Activated CD4-positive, alpha-beta T cell treated with anti-CD3 and anti-CD28 coated beads, Interleukin-10, Interleukin-2, amounts not matched to agents 100 ng/mL and 50 ng/mL, durations not matched to agents 16 hours and 8 hours (primary cell): ENCODE data around the gene ZBTB7C.

Experiments used
- DNase-seq: peaks from one replicate; pipeline ENCODE4 v3.0.0-alpha.2; 2020

Gene ZBTB7C

DNA sequence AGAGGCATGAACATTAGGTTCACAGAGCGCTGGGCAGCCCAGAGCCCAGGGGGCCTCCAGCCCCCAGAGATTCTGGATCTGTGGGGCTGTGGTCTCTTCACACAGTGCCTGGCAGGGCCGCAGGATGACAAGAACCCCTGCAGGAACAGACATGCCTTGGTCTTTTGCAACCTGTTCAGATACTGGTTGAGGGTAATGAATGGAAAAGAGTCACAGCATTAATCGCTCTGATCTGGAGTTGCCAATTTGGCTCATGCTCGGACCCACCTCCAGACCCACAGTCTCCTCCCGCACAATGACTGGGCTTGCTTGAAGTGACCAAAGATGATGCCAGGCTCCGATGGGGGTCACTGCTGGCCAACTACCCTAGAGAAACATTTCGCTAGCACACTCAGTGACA lies 249.4 kb downstream of the ZBTB7C start:
- DNase-seq = no peak

DNA sequence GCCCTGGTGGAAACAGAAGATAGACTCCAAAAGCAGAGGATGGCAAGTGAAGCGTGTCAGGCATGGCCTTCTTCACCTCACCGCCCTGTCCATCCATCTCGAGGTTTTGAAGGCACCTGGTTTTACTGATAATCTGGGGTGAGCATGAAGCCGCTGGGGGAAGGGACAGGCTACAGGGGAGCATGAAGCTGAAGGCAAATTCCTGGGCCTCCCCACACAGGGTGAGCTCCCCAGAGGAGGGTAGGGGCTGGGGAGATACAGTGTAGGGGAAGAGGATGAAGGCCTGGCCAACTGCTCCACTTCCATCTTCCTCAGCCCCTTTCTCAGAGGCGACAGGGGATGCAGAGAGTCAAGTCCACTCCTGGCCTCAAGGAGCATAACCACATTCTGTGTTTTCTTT lies 250.5 kb downstream of the ZBTB7C start:
- DNase-seq = no peak

GRCh38 chr18:48157956-48158355 lies 251.2 kb downstream of the ZBTB7C start:
- DNase-seq = no peak

DNA sequence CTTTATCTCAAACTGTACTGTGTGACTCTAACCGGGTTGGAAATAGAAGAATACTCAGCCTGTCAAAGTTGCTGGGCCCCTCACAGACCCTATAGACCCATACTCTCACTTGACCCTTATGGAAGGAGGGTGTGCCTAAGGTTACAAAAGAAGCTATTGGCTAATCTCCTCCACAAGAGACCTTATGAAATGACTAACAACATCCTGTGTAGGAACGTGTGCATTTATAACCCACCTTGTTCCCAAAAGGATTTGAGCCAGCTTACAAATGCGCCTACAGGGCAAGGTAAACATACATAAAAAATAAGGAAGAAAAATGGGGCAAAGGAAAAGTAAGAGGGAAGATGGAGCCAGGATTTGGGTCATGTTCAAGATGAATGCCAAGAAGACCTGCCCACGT lies 253.3 kb downstream of the ZBTB7C start:
- no peak for DNase-seq

- DNase-seq = no peak
These were observed 254.4 kb downstream of the ZBTB7C start for GRCh38 chr18:48154828-48155227.

DNA sequence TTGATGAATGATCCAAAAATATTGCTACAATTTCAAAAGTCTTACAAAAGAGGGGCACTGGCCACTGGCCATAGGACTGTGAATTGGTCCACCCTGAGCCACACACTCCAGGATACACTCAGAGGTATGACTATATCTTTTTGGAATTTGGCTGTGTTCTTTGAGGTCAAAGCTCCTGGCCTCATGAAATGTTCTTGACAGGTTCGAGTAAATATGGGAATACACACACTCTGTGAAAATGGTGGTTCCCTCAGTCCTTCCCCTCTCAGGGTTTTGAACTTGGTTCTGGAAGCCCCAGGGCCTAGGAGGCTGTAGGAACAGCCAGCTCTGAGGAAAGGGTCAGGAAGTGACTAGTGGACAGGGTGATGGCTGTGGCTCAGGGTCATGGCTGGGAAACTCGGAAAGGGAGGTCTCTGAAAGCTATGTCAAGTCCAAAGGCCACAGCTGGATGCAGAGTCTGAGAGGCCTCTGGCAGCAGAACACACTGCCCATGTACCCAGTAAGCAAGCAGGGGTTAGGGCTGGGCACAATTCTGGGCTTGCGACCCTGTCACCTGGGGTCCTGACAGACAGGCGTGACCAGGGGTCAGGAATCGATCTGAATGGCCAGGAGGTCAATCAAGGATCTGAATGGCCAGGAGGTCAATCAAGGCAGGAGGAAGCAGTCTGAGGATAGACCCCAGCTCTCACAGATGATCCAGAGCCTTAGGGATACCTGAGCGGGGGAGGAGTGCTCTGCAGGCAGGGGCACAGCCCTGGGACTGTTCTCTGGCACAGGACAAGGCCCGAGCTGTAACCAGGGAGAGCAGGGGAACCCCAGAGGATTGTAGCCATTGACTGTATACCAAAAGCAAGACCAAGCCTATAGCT lies 255.3 kb downstream of the ZBTB7C start:
- no peak for DNase-seq

- no peak for DNase-seq
These were observed 256.6 kb downstream of the ZBTB7C start for GRCh38 chr18:48152549-48152948.

GRCh38 chr18:48151421-48152065 lies 257.6 kb downstream of the ZBTB7C start:
- no peak for DNase-seq

- no peak for DNase-seq
These were observed 260.0 kb downstream of the ZBTB7C start for GRCh38 chr18:48149020-48149685.

GRCh38 chr18:48142994-48143393 lies 266.2 kb downstream of the ZBTB7C start:
- DNase-seq = no peak

- no peak for DNase-seq
These were observed 266.8 kb downstream of the ZBTB7C start for GRCh38 chr18:48142353-48142752.

DNA sequence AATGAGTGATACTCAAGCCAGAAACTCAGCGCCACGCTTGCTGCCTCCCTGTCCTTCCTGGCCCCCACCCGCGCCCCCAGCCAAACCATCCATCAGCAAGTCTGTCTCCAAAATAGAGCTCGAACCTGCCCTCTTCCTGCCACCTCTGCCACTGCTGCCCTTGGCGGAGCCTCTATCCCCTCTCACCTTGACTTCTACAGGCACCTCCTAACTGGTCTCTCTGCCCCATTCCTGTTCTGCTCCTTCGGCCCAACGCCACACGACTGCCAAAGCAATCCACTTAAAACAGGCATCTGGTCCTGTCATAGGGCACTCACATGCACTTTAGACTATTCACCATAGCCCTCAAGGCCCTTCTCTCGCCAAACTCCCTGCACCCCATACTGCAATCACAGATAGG lies 268.5 kb downstream of the ZBTB7C start:
- no peak for DNase-seq

GRCh38 chr18:48139431-48140347 lies 269.5 kb downstream of the ZBTB7C start:
- DNase-seq = no peak

DNA sequence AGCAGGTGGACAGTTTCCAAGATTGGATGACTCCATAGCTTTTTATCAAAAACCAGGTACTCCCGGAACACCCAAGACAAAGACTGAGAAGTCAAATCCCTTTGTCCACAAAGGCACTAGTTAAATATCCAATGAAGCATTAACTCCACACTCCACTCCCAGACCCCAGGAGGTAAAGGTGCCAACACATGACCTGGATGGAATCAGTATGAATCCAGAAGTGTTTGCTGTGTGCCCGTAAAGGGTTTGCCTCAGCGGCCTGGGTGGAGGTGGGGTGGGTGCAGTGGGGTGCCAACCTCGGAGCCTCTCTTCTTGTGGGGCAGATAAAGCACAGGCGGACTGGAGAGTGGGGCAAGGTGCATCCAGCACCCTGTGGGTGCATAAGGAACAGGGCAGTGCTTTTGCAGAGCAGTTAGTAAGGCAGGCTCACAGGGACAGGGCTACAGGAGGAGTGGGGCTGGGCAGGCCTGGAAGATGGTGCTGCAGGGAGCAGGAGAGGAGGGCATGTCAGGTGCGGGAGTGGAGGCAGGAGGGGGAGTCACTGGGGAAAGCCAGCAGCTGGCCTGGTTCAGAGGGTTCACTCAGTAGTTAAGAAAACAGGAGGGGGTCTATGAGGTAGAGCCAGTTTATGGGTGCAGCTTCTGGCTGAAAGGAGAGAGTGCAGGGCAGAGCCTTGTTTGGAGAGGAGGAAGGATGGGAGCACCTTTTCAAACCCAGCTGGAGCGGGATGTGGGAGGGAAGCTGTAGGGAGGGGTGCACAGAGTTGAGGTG lies 270.3 kb downstream of the ZBTB7C start:
- DNase-seq = no peak

DNA sequence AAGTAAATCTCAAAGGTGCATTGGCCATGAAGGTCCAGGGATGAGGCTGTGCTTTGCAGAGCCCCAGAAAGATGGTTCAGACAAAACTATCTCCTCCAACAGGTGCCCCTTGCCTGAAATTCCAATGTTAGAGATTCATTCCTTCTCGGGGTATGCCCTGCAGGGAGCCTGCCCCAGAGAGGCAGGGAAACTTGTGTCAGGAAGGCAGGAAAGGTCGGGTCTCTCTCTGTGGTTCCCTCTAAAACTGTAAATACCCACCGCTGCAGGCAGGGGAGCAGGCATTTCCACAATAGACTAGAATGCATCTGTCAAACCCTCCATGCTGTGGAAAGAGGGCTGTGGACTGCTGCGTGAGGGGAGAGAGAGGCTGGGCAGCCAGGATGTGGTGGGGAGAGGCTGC lies 271.0 kb downstream of the ZBTB7C start:
- no peak for DNase-seq

DNA sequence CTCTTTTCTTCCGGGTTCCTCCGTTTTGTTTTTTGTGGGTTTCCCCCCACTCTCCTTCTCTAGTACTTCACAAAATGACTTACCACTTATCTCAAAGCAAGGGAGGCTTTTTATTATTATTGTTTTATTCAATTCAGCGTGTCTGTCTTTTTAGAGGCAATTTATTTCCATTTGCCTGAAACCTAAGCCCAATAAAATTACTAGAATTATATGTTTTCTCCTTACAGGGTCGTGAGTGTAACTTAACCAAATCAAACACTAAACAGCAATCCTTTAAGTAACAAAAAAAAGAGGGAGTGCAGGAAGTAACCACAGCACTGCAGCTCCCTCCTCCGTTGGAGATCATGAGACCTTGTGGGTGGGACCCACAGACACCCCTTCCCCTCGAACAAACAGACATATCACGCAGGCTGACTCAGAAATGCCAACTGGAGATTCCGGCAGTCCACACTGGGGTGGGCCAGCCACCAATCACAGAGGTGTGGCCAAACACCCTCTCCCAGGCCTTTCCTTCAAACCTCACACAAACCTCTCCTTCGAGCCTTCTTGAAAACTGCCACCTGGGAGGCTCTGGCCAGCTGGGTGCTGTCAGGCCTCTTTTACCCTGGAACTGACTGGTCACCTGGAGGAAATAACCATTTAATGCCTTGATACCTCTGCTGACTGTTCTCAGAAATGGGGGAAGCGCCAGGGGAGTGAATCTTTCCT lies 271.7 kb downstream of the ZBTB7C start:
- DNase-seq = no peak

GRCh38 chr18:48136827-48137373 lies 272.3 kb downstream of the ZBTB7C start:
- no peak for DNase-seq

DNA sequence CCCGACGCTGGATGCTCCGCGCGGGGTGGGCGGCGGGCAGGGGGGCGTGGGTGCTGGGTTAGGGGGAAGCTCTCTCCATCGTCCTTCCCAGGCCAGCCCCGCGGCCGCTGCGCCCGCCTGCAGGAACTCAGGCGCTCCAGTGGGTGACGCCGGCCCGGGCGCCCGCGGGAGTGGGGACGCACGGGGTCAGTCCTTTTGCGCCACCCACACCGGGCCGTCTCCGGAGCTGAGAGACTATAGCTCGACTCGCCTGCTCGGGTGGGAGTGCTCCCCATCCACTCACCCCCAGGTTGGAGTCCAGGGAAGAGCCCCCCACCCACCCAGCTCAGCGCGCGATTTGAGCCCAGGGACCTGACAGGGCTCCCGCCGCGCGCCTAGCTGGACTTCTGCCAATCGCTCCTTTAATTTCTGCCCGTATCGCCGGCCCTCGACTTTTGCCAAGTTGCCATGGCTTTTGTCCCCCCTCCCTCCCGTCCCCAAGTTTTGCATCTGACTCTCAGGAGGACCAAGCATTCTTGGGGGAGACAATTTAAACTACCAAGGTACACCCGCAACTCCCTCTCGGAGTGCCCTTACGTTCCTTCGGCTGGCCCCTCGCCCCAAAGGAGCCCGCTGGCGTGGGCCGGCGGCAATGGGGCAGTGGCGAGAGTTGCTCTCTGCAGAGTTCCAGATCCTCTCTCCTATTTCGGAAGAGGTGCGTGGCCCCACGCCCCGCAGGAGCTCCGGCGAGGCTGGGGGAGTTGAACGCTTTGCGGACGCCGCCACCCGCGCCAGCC lies 272.9 kb downstream of the ZBTB7C start:
- no peak for DNase-seq

GRCh38 chr18:48135436-48135966 lies 273.7 kb downstream of the ZBTB7C start:
- no peak for DNase-seq

DNA sequence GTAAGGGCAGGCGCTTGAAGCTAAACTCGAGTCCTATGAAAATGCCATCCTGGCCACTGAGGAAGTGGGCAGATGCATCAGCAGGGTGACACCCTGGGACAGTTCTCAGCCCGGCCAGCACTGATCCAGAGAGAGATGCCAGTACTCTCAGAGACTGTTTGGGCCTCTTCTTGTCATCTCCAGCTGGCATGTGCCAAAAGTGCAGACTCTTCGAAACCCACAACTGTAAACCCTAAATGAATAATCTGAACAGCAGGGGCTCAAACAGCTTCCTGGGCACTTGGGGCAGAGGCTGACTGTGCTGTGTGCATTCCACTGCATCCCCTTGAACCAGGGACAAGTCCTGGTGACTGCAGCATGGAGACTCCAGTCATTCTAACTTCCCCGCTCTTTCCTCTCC lies 274.6 kb downstream of the ZBTB7C start:
- no peak for DNase-seq
